ENCODE measurements around the gene ATP6V1G3. TPM values are rescaled to one million over a fixed set of nuclear protein-coding genes. Genes with fewer than 3 reads are reported as not detected.

The ATP6V1G3 gene
- total and polyA plus RNA-seq, 7 donors = not detected

Other genes starting within 250 kb of the ATP6V1G3 start
- gene PTPRC, start 98.4 kb upstream of the ATP6V1G3 start, total RNA-seq = 10 to 100 TPM; 11.6 to 18.6 (median 12.2) TPM
- gene PTPRC, start 98.4 kb upstream of the ATP6V1G3 start, polyA plus RNA-seq = 10 to 100 TPM in 2 of 3 donors, 1 to 10 TPM in 1; 4.8 to 78.6 (median 16.4) TPM

Measured in sigmoid colon (tissue), 7 donors.